Subcutaneous adipose tissue (tissue), 4 donors: ENCODE results near the gene WDR43. TPM values are rescaled to one million over a fixed set of nuclear protein-coding genes. Genes with fewer than 3 reads are reported as not detected.

ENCODE experiments used
- CTCF ChIP-seq: fragments of 450-650 bp; IDR thresholded peaks from one replicate; pipeline ENCODE4 v1.5.1; 2016; ENCODE audit warnings: low read depth, mild to moderate bottlenecking, control low read depth, antibody characterized with exemption, moderate library complexity
- total RNA-seq, 4 donors: library from RNA; depleted of rRNA; stranded (reverse); fragments of >200 nt; gene quantifications; one replicate each; pipeline ENCODE4 v1.1.0, GENCODE V29; 2016

WDR43 gene
- total RNA-seq, 4 donors from 2014 or later = 39.4 to 72.9 (median 48.1) TPM

DNA sequence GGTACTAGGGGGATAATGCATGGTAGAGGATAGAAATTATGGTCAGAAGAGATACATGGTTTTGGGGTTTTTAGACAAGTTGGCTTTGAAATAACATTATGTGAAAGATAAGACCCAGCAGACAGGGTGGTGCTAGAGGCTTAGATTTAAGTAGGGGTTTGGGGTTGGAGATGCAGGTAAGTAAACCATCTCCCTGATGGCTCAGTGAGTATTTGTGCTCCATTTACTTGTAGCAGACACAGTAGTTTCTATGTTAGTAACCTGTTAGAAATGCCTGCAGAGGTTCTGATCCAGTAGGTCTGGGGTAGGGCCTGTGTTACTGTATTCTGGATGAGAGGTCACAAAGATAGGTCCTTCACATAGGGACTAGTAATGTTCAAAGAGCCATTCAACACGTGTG lies 13.7 kb downstream of the WDR43 start:
- no peak for TF ChIP-seq CTCF

DNA sequence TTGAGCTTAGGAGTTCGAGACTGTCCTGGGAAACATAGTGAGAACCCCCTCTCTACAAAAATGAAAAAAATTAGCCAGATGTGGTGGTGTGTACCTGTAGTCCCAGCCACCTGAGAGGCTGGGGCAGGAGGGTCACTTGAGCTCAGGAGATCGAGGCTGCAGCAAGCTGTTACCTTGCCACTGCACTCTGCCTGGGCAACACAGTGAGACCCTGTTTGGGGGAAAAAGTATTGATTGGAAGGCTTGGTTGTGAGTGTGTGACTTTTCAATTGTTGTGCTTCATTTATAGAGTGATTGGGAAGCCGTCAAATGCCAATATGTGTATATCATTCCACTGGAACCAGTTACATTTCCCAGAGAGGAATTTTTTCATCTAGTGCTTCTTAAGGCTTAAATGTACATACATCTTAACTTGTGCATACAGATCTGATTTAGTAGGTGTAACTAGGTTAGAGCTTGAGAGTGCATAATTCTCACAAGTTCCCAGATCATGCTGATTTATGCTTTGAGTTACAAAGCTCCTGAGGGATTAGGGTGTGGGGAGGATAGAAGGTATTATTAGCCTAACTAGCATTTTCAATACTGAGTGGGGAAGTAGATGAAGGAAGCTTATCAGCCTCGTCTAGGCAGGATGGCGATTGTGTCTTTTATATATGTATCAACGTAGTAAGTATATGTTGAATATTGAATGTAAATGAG lies 15.3 kb downstream of the WDR43 start:
- no peak for TF ChIP-seq CTCF

DNA sequence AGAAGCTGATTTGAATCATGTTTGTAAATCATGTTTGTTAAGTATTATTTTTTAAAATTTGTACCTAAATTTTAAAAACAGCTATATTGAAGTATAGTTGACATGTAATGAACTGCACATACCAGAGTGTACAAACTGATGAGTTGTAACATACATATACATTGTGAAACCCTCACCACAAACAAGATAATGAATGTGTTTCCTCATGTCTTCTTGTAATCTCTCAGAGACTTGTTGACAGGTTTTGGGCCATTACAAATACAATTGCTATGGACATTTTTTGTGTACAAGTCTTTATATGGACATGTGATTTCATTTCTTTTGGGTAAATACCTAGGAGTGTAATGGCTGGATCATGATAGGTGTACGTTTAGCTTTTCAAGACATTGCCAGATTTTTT lies 21.5 kb downstream of the WDR43 start:
- no peak for TF ChIP-seq CTCF

- no peak for TF ChIP-seq CTCF
Observed at GRCh38 chr2:28926847-28927246, 32.4 kb downstream of the WDR43 start.

DNA sequence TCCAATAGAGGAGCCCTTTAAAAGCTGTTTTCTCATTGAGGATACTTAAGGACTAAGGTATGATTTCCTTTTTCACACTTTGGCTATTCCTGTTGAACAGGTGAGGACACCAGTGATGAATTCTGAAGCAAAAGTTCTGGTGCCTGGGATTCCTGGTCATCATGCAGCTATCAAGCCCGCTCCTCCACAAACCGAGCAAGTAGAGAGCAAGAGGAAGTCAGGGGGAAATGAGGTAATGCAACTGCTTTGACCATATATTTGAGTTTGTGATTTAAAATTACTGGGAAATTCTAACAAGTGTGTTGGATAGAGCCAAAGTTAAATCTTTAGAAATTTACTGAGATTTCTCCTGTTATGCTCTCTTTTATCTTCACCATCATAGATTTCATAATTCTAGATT lies 33.0 kb downstream of the WDR43 start:
- no peak for TF ChIP-seq CTCF

DNA sequence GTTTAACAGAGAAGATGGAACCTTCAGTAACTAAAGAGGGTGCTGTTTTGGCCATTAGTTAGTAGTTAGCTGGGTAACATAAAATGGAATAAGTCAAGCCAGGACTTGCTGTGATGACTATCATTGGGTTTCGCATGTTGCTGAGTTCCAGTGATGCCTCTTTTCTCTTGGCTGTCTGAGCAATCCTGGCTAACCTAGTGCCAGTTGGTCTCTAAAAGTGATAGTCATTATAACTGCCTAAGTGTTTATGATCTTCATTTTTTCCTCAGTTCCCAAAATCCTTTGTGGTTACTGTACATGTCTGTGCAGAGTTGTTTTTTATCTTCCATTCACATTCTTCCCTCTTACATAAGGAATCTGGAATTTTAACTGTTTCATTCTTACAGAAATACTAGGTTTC lies 33.4 kb downstream of the WDR43 start:
- no peak for TF ChIP-seq CTCF

- TF ChIP-seq CTCF = no peak
Observed at GRCh38 chr2:28929581-28929980, 35.1 kb downstream of the WDR43 start.
